Measurements from ENCODE around the gene TMEM238L.
"Not testable (repeated sequence)": the region's sequence is repeated elsewhere in the genome, so short reads cannot be mapped to it uniquely, and the experiment has no call there.

TMEM238L gene, protein sequence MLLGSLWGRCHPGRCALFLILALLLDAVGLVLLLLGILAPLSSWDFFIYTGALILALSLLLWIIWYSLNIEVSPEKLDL

DNA sequence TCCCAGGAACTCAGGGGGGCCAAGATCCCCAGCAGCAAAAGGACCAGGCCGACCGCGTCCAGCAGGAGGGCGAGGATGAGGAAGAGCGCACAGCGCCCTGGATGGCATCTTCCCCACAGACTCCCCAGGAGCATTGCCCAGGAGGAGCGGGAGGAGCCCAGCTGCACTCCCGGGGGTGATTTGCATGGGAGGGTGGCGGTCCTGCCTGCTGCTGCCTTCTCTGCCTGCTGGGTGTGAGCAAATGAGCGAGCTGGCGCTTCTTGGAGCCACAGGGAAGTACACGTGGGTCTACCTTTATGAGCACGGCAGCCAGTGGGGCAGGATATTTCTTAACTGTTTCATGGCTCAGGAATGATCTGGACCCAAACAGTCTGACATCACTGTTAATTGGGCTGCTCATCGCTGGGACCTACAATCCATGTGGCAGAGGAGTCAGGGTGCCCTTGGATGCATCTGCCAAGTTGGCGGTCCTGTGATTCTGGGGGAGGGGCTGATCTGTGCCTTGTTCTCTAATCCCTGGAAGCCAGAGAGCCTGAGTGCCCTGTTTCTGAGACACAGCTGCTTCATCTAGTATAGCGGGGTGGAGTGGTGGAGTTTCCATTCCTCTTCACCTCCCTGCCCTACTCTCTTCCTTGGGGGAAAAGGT is at the start of gene TMEM238L:
TMEM238L (minus strand) TSS at position 270 of the 646 bp plus-strand sequence; CDS start at position 134, 136 bp downstream.
- no peak for DNase-seq (ENCODE audit: low read depth in 2 of 2)

DNA sequence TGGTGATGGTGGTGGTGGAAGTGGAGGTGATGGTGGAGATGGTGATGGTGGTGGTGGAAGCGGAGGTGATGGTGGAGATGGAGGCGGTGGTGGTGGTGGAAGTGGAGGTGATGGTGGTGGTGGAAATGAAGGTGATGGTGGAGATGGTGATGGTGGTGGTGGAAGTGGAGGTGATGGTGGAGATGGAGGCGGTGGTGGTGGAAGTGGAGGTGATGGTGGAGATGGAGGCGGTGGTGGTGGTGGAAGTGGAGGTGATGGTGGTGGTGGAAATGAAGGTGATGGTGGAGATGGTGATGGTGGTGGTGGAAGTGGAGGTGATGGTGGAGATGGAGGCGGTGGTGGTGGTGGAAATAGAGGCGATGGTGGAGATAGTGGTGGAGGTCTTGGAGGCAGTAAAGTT is 42.7 kb upstream of the TMEM238L start:
- DNase-seq (ENCODE audit: low read depth in 2 of 2) = not testable (repeated sequence)

- no peak for DNase-seq (ENCODE audit: low read depth in 2 of 2)
Measured at GRCh38 chr17:10845388-10845751, 41.5 kb upstream of the TMEM238L start.

- DNase-seq (ENCODE audit: low read depth in 2 of 2) = peak; percentile 44 to 54
Measured at GRCh38 chr17:10844621-10845387, 40.9 kb upstream of the TMEM238L start.

DNA sequence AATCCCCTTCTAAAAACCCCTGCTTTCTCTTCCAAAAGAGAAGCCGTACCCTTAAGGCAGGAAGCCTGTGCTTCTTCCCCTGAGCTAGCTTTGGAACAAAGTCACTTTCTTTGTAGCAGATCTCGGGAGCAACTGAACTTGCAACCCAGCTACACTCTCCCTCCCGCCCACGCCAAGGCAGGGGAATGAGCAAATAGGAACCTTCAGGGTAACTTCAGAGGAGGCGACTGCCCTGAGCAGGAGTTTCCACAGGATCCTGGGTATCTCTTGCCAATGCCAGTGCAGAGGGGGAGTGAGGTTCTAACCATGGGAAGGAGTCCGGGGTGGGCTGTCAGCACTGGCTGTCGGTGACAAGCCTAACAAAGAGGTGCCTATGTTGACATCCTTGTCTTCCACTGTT is 39.9 kb upstream of the TMEM238L start:
- DNase-seq (ENCODE audit: low read depth in 2 of 2) = no peak

GRCh38 chr17:10842658-10843057 is 38.8 kb upstream of the TMEM238L start:
- DNase-seq (ENCODE audit: low read depth in 2 of 2) = no peak

DNA sequence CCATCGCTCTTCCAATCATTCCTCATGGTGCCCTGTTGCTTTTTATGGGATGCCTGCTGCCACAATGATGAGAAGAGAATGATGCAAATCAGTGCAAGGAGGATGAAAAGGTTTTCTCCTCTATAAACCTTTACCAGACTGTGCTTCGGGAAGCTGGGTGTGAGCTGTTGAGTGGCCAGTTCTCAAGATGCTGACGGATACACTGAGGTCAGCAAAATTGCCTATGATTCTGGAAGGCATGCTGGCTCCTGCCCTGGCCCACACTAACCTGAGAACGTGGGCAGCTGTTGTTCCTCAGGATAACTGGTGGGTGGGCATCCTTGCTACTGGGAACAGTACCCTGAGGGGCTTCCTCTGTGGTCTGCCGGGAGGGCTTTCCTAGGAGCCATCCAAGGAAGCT is 34.8 kb upstream of the TMEM238L start:
- DNase-seq (ENCODE audit: low read depth in 2 of 2) = no peak

DNA sequence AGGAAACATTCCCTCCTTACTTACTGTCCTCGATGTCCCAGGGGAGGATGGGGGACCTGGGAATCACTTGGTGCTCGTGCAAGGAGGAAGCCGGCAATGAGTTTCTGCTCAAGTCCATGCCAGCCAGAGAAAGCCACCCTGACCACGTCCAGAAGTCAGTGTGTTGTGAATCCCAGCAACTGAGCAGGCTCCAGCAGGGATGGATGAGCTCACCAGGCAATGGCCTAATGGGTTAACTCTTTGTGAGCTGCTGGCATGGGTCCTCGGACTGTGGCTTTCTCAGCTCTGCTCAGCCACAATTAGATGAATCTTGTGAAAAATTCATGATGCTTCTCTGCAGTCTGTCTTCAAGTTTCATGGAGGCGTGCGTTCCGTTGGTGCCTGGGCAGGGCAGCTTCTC is 34.0 kb upstream of the TMEM238L start, which contains the start of gene PIRT:
PIRT (minus strand) TSS at position 167 of the 400 bp plus-strand sequence. CDS start 12,442 bp downstream, outside the sequence.
- DNase-seq (ENCODE audit: low read depth in 2 of 2) = no peak

DNA sequence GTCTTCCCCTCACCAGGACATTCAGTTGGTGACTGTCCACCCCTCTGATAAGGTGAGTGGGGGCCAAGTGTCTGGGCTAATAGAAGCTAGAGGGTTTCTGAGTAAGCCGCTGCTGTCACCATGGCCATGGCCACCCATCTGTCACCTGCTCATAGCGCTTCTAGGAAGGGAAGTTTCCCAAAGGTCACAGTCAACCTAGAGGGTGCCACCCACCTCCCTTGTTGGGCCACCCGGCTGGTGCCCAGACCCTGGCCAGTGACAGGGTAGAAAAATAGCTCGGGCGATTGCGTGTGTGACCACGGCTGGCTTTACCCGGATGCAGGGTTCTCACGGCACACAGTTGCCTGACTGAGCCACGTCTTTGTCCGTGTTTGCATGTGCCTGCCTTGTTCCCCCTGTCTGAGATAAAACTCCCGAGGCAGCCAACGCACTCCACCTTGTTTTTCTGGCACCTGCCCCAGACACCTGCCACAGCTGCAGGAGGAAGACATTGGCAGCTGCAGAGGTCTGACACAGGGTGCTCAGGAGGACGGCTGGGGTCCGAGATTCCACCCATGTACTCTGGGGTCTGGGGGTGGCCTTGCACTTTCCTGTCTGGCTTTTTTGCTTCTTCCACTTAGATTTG is 33.2 kb upstream of the TMEM238L start:
- no peak for DNase-seq (ENCODE audit: low read depth in 2 of 2)

DNA sequence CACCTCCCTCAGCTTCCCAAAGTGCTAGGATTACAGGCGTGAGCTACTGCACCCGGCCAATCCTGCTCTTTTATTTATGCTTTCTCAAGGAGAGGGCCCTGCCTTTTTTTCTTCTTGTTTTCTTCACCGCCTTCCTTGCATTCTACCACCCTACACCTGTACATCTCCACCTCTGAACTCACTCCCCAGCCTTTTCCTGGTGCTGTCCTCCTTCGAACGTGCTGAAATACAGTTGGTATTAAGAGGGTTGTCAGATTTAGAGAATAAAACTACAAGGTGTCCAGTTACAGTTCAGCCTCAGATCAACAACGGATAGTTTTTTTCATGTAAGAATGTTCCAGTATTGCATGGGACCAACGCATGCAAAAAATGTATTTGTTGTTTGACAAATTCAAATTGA is 32.2 kb upstream of the TMEM238L start:
- no peak for DNase-seq (ENCODE audit: low read depth in 2 of 2)

- no peak for DNase-seq (ENCODE audit: low read depth in 2 of 2)
Measured at GRCh38 chr17:10831696-10832095, 27.8 kb upstream of the TMEM238L start.

GRCh38 chr17:10827898-10828552 is 24.1 kb upstream of the TMEM238L start:
- no peak for DNase-seq (ENCODE audit: low read depth in 2 of 2)

- no peak for DNase-seq (ENCODE audit: low read depth in 2 of 2)
Measured at GRCh38 chr17:10824874-10825273, 21.0 kb upstream of the TMEM238L start.

DNA sequence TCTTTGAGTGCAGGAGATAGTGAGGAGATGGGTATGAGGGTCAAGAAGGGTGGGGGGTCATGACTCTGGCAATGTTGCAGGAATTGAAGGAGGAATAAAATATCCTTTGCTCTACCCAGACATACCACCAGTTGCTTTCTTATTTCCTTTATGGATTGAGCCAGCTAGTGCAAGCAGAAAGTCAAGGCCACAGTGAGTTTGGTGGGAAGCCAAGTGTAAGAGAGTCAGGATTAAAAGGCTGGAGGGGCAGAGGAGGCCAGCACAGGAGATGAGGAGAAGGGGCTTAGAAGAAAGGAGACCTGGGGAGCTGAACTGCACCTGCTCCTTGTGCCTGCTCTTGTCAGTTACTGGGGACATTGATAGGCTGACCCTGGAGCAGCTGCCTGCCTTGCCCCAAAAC is 17.9 kb upstream of the TMEM238L start:
- no peak for DNase-seq (ENCODE audit: low read depth in 2 of 2)

DNA sequence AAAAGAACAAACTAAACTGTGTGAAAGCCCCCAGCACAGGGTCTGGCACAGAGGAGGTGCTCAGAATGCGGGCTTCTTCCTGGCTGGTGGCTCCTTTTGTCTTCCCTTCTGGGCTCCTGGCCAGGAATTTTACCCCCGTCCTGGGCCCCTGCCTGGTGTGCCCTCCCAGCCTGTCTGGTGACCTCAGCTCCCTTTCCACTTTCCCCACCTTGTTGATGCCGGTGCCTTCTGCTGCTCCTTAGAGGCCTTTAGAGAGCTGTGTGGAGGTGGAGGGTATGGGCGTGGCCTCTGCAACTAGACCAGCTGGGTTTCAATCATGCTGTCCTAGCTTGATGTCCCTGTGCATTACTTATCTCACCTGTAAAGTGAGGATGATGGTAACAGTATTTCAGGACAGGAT is 17.2 kb upstream of the TMEM238L start:
- DNase-seq (ENCODE audit: low read depth in 2 of 2) = no peak

DNA sequence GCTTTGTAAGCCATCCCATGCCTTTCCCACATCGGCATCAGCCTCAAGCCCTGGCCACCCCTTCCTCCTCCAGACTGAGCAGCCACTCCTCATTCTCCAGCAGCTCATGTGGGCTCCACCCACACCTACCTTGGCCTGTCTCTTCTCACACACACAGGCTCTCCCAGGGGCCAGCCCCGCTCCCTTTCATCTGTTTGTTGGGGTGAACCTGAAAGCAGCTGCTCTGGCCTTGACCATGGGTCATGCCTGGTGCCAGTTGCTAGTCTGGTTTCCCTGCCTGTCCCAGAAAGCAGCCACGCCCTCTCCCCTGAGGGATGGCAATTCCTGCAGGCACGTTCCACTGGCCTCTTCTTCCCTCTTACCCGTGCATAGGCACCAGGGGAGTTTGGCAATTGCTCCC is 11.4 kb upstream of the TMEM238L start:
- no peak for DNase-seq (ENCODE audit: low read depth in 2 of 2)

GRCh38 chr17:10814075-10814474 is 10.2 kb upstream of the TMEM238L start:
- no peak for DNase-seq (ENCODE audit: low read depth in 2 of 2)

GRCh38 chr17:10812674-10813073 is 8.8 kb upstream of the TMEM238L start:
- DNase-seq (ENCODE audit: low read depth in 2 of 2) = no peak

DNA sequence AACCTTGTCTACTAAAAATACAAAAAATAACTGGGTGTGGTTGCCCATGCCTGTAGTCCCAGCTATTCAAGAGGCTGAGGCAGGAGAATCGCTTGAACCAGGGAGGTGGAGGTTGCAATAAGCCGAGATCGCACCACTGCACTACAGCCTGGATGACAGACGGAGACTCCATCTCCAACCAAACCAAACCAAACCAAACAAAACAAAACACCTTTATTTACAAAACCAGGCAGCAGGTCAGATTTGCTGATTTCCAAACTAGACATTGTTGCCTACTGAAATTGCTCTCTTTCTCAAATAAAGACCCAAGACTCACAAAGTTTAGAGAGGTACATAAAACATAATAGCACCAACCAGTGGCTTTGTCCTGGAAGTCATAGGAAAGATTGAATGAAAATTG is 5.7 kb upstream of the TMEM238L start:
- DNase-seq (ENCODE audit: low read depth in 2 of 2) = no peak

DNA sequence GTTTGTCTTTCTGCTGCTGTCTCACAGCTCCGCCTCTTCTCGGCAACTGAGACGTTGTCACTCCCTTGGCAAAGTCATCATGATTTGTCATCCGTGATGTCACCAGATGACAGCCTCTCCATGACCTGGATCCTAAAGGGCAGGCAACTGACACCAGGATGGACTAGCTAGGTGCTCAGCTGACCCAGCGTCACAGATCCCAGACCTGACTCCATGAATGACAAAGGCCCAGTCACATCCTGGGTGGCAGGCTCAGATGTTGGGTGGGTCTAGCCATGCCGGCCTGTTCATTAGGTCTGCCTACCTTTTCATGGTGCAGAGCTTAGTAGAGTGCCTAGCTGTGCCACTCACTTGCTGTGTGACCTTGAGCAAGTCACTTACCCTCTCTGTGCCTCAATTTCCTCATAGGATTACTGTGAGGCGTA is 3.8 kb upstream of the TMEM238L start:
- no peak for DNase-seq (ENCODE audit: low read depth in 2 of 2)

- DNase-seq (ENCODE audit: low read depth in 2 of 2) = no peak
Measured at GRCh38 chr17:10806545-10807262, 2.8 kb upstream of the TMEM238L start.
